GM12892 (cell line): ENCODE data around the gene PTX4.

Experiments used
- POLR2A ChIP-seq: IDR thresholded peaks from 2 replicates; pipeline ENCODE4 v1.6.1; 2011; ENCODE audit warnings: low read depth, low read length, control low read depth
- POLR2AphosphoS5 ChIP-seq: IDR thresholded peaks from 2 replicates; pipeline ENCODE4 v1.6.1; 2011; ENCODE audit warnings: low read depth, low read length, control low read depth

GRCh38 chr16:1468426-1468810 is 20.3 kb downstream of the PTX4 start:
- TF ChIP-seq POLR2A (no peak), POLR2AphosphoS5 (no peak)
